Activated naive CD8-positive, alpha-beta T cell treated with anti-CD3 and anti-CD28 coated beads, Interleukin-2, amount 50 U/mL, for 24 hours (primary cell): Measurements from ENCODE around the gene RARA.

Experiments
- ATAC-seq: fragments of 150-1000 bp; cut with Tn5 transposase; one replicate; pipeline ENCODE4 v1.10.0; 2021
- DNase-seq: peaks from one replicate; pipeline ENCODE4 v3.0.0; 2021
- H3K27ac Mint-ChIP-seq: one replicate; pipeline ENCODE4 v1.8.0; 2021; ENCODE audit warnings: mild to moderate bottlenecking, mixed read lengths
- H3K27me3 Mint-ChIP-seq: one replicate; pipeline ENCODE4 v1.8.0; 2021; ENCODE audit warnings: mixed read lengths
- H3K36me3 Mint-ChIP-seq: one replicate; pipeline ENCODE4 v1.8.0; 2021; ENCODE audit warnings: low read depth, mixed read lengths
- H3K4me1 Mint-ChIP-seq: one replicate; pipeline ENCODE4 v1.8.0; 2021; ENCODE audit warnings: mixed read lengths
- H3K4me3 Mint-ChIP-seq: one replicate; pipeline ENCODE4 v1.8.0; 2021; ENCODE audit warnings: mild to moderate bottlenecking, moderate library complexity, mixed read lengths
- H3K9me3 Mint-ChIP-seq: one replicate; pipeline ENCODE4 v1.8.0; 2021; ENCODE audit warnings: mixed read lengths

RARA gene

DNA sequence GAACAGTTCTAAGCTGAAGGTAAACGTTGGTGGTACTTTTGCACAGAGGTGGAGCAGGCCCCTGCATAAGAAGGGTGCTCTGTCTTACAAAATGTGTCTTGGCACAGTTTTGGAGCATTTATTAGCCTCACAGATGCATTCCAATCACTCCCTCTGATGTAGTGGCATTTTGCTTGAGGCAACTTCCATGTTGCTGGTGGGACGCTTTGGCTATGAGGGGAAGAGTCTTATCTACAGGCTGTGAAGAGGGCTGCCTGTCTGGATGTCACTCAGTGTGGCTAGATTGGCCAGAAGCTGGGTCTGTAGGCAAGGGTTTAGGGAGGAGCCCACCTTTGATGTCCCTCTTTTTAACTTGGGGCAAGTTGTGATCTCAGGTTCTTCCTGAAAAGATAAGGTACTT lies 2.6 kb upstream of the RARA start:
- no peaks in the 10 kb centered on the region for H3K9me3 Mint-ChIP-seq
- H3K4me3 Mint-ChIP-seq: no peak overlapping the region
- DNase-seq (no peak), ATAC-seq (no peak)
- peak overlapping the region; percentile 16 for H3K27ac Mint-ChIP-seq
- H3K4me1 Mint-ChIP-seq: peaks cover 26% of the 10 kb centered on the region
- no peaks in the 10 kb centered on the region for H3K27me3 Mint-ChIP-seq
- peaks cover 32% of the 10 kb centered on the region for H3K36me3 Mint-ChIP-seq

GRCh38 chr17:40307001-40307730 lies 1.8 kb upstream of the RARA start:
- H3K36me3 Mint-ChIP-seq: peaks cover 24% of the 10 kb centered on the region
- DNase-seq (no peak), ATAC-seq (peak; percentile 7)
- peaks cover 26% of the 10 kb centered on the region for H3K4me1 Mint-ChIP-seq
- no peaks in the 10 kb centered on the region for H3K27me3 Mint-ChIP-seq
- no peaks in the 10 kb centered on the region for H3K9me3 Mint-ChIP-seq
- no peak overlapping the region for H3K27ac Mint-ChIP-seq
- no peak overlapping the region for H3K4me3 Mint-ChIP-seq

DNA sequence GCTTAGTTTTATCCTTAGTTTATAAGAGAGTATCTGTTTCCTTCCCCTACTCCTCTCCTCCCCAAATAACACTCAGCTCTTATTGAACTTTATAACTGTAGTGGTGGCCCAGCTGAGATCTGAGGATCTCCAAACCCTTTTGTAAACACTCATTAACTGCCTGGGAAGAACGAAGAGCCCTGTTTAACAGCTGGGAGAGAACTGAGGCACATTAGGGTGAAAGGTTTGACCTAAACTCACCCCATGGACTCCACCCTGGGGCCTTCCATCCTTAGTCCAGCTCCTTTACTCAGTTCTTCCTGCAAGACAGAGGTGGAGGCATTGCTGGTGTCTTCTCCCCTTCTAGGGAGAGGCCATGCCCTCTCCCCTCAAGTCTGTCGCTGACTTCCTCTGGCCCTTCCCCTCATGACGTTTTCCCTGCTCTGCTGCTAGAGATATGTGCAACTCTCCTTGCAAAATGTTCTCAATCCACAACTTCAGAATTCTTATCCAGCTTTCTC lies 1.2 kb upstream of the RARA start:
- H3K36me3 Mint-ChIP-seq: peaks cover 19% of the 10 kb centered on the region
- no peak overlapping the region for H3K27ac Mint-ChIP-seq
- peaks cover 22% of the 10 kb centered on the region for H3K4me1 Mint-ChIP-seq
- no peaks in the 10 kb centered on the region for H3K9me3 Mint-ChIP-seq
- DNase-seq: no peak
- no peak overlapping the region for H3K4me3 Mint-ChIP-seq
- H3K27me3 Mint-ChIP-seq: no peaks in the 10 kb centered on the region
- ATAC-seq: peak; percentile 8

- Mint-ChIP-seq H3K36me3 (peaks cover 3% of the 10 kb centered on the region), H3K27me3 (no peaks in the 10 kb centered on the region), H3K9me3 (no peaks in the 10 kb centered on the region), H3K4me1 (peaks cover 14% of the 10 kb centered on the region), H3K4me3 (no peak overlapping the region), H3K27ac (no peak overlapping the region)
- DNase-seq: no peak
- no peak for ATAC-seq
Observed at GRCh38 chr17:40309949-40310510, 1.1 kb downstream of the RARA start.

GRCh38 chr17:40310882-40311391 lies 2.0 kb downstream of the RARA start:
- DNase-seq: no peak
- Mint-ChIP-seq H3K4me3 (no peak overlapping the region), H3K4me1 (peaks cover 18% of the 10 kb centered on the region), H3K27me3 (no peaks in the 10 kb centered on the region), H3K36me3 (no peaks in the 10 kb centered on the region), H3K27ac (no peak overlapping the region), H3K9me3 (no peaks in the 10 kb centered on the region)
- ATAC-seq: no peak

DNA sequence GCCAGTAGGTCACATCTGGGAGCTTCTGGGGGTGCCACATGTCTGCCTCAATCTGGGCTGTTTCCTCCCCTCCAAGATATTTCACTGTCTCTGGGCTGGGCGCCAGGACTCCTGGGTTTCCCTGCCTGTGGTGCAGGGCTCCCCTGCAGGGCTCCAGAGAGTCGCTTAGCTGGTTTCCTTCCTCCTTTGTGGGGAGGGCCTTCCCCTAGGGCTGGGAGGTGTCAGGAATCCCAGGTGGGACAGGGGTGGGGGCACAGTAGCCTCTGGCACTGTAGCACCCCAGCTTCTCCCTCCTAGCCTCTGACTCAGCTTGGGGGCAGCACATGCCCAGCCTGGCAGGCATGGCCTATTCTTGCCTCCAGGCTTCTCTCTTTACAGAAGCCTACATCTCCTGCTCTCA lies 2.6 kb downstream of the RARA start:
- H3K4me3 Mint-ChIP-seq: no peak overlapping the region

GRCh38 chr17:40312131-40312731 lies 3.3 kb downstream of the RARA start:
- H3K27ac Mint-ChIP-seq: peak overlapping the region; percentile 26
- peaks cover 2% of the 10 kb centered on the region for H3K27me3 Mint-ChIP-seq
- no peak for DNase-seq
- H3K36me3 Mint-ChIP-seq: no peaks in the 10 kb centered on the region
- H3K9me3 Mint-ChIP-seq: no peaks in the 10 kb centered on the region
- H3K4me3 Mint-ChIP-seq: no peak overlapping the region
- ATAC-seq: no peak
- H3K4me1 Mint-ChIP-seq: peaks cover 26% of the 10 kb centered on the region

More for the DNA sequence above, 2.6 kb downstream of the RARA start:
- peaks cover 24% of the 10 kb centered on the region for H3K4me1 Mint-ChIP-seq
- H3K36me3 Mint-ChIP-seq: no peaks in the 10 kb centered on the region
- H3K9me3 Mint-ChIP-seq: no peaks in the 10 kb centered on the region
- no peak for DNase-seq
- no peak for ATAC-seq
- peaks cover 2% of the 10 kb centered on the region for H3K27me3 Mint-ChIP-seq
- H3K27ac Mint-ChIP-seq: peak overlapping the region; percentile 26

- Mint-ChIP-seq H3K36me3 (no peaks in the 10 kb centered on the region), H3K27me3 (peaks cover 2% of the 10 kb centered on the region), H3K27ac (no peak overlapping the region), H3K4me3 (no peak overlapping the region), H3K4me1 (peaks cover 34% of the 10 kb centered on the region), H3K9me3 (no peaks in the 10 kb centered on the region)
- DNase-seq: no peak
- ATAC-seq: no peak
Observed at GRCh38 chr17:40312893-40313667, 4.1 kb downstream of the RARA start.

- Mint-ChIP-seq H3K4me1 (peaks cover 37% of the 10 kb centered on the region), H3K27me3 (peaks cover 2% of the 10 kb centered on the region), H3K27ac (peak overlapping the region; percentile 63), H3K36me3 (no peaks in the 10 kb centered on the region), H3K9me3 (no peaks in the 10 kb centered on the region), H3K4me3 (no peak overlapping the region)
- no peak for ATAC-seq
- no peak for DNase-seq
Observed at GRCh38 chr17:40313668-40314583, 4.9 kb downstream of the RARA start.

DNA sequence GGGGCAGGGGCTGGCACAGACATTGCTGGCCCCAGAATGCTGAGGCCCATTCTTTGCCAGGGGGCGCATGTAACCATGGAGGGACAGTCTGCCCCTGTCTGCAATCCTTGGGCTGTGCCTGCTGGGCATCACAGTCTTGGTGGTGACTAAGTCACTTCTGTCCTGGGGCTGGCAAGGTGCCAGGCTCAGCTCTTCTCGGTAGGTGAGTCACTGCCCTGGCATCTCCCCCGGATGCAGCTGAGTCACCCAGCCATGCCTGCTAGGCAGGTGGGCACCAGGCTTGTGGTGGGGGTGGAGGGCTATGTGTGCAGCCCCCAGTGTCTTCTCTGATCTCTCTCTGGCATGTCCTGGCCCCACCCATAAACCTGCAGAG lies 5.6 kb downstream of the RARA start:
- DNase-seq: peak; percentile 86
- Mint-ChIP-seq H3K9me3 (no peaks in the 10 kb centered on the region), H3K4me3 (peak overlapping the region; percentile 1), H3K27ac (peak overlapping the region; percentile 63), H3K4me1 (peaks cover 40% of the 10 kb centered on the region), H3K36me3 (no peaks in the 10 kb centered on the region), H3K27me3 (peaks cover 2% of the 10 kb centered on the region)
- peak; percentile 62 for ATAC-seq

- peaks cover 2% of the 10 kb centered on the region for H3K27me3 Mint-ChIP-seq
- H3K4me1 Mint-ChIP-seq: peaks cover 46% of the 10 kb centered on the region
- no peaks in the 10 kb centered on the region for H3K36me3 Mint-ChIP-seq
- H3K4me3 Mint-ChIP-seq: no peak overlapping the region
- no peak overlapping the region for H3K27ac Mint-ChIP-seq
- ATAC-seq (no peak), DNase-seq (no peak)
- no peaks in the 10 kb centered on the region for H3K9me3 Mint-ChIP-seq
Observed at GRCh38 chr17:40315206-40315605, 6.2 kb downstream of the RARA start.

DNA sequence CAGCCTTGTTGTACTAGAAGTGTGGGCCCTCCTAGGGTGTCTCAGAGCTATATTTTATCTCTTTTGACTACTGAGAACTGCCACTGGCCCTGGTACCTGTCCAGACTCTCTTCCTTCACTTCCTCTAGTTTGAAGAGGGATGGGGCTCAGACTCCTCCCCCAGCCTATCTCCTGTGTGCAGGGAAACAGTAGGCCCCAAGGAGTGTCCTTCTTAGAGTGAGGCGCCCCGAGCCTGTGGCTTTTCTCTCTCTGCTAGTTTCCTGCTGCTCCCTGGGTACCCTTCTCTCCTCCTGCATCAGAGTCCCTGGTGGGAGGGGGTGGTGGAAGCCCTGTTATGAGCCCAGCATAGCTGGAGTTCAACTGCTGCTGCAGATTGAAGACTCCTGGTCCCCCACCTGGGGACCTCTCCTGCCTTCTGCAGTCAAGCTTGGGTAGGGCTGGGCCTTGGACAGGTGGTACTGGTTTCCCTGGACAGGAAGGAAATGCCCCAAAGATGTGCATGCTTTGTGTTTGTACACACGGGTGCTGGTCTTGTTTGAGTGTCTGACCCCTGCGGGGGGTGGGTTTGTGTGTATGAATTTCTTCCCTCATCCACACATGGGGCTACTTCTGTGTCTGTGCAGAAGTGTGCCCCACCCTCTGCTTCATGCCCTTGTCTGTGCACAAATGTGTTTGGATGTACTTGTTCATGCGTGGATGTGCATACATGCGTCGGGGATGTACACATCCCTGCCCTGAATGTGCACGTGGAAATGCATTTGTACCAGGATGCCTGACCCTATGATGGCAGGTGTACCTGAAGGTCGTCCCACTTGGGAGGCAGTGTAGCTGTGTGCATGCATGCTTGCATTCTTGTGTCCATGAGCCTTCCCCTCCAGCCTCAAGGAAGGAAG lies 6.9 kb downstream of the RARA start:
- peaks cover 2% of the 10 kb centered on the region for H3K27me3 Mint-ChIP-seq
- no peaks in the 10 kb centered on the region for H3K9me3 Mint-ChIP-seq
- peak overlapping the region; percentile 24 for H3K4me3 Mint-ChIP-seq
- peaks cover 54% of the 10 kb centered on the region for H3K4me1 Mint-ChIP-seq
- ATAC-seq (no peak), DNase-seq (no peak)
- H3K27ac Mint-ChIP-seq: no peak overlapping the region
- no peaks in the 10 kb centered on the region for H3K36me3 Mint-ChIP-seq
